Duodenal mucosa (tissue), 2 donors: Measurements from ENCODE around the gene SF1.

ENCODE experiments used
- H3K27ac ChIP-seq: one replicate; pipeline ENCODE4 v1.7.0; 2013; ENCODE audit warnings: low read depth, low read length
- H3K27me3 ChIP-seq, 2 donors: one replicate each; pipeline ENCODE4 v1.7.0; 2013; ENCODE audit warnings: low read length in 2 of 2, control low read depth in 1 of 2; ENCODE audit not compliant: insufficient read depth in 2 of 2, control insufficient read depth in 1 of 2
- H3K36me3 ChIP-seq, 2 donors: one replicate each; pipeline ENCODE4 v1.7.0; 2013; ENCODE audit warnings: low read length in 2 of 2, control low read depth in 1 of 2; ENCODE audit not compliant: insufficient read depth in 2 of 2, control insufficient read depth in 1 of 2
- H3K4me1 ChIP-seq, 2 donors: one replicate each; pipeline ENCODE4 v1.7.0; 2013; ENCODE audit warnings: low read length in 2 of 2, control low read depth in 1 of 2; ENCODE audit not compliant: insufficient read depth in 2 of 2, control insufficient read depth in 1 of 2
- H3K4me3 ChIP-seq, 2 donors: one replicate each; pipeline ENCODE4 v1.7.0; 2013; ENCODE audit warnings: low read length in 2 of 2, low read depth in 1 of 2
- H3K9ac ChIP-seq, 2 donors: one replicate each; pipeline ENCODE4 v1.7.0; 2013; ENCODE audit warnings: low read length in 2 of 2, low read depth in 1 of 2
- H3K9me3 ChIP-seq, 2 donors: one replicate each; pipeline ENCODE4 v1.7.0; 2013; ENCODE audit warnings: low read length in 2 of 2, control low read depth in 1 of 2; ENCODE audit not compliant: control insufficient read depth in 1 of 2

Gene SF1

GRCh38 chr11:64723117-64723906, 55.0 kb downstream of the SF1 start, which contains the start of gene NRXN2:
NRXN2 (minus strand) TSS chr11:64723197; CDS start chr11:64713699, 9,498 bp downstream.
- H3K4me1 ChIP-seq: no peaks in the 10 kb centered on the region
- no peaks in the 10 kb centered on the region for H3K36me3 ChIP-seq
- peaks cover 20 to 29% of the 10 kb centered on the region in 2 donors for H3K27me3 ChIP-seq
- no peaks in the 10 kb centered on the region for H3K9me3 ChIP-seq
- H3K9ac ChIP-seq: no peak within 1 kb of the TSS
- H3K27ac ChIP-seq: peak within 1 kb of the TSS; percentile 3
- H3K4me3 ChIP-seq: peak within 1 kb of the TSS; percentile 56 to 62

DNA sequence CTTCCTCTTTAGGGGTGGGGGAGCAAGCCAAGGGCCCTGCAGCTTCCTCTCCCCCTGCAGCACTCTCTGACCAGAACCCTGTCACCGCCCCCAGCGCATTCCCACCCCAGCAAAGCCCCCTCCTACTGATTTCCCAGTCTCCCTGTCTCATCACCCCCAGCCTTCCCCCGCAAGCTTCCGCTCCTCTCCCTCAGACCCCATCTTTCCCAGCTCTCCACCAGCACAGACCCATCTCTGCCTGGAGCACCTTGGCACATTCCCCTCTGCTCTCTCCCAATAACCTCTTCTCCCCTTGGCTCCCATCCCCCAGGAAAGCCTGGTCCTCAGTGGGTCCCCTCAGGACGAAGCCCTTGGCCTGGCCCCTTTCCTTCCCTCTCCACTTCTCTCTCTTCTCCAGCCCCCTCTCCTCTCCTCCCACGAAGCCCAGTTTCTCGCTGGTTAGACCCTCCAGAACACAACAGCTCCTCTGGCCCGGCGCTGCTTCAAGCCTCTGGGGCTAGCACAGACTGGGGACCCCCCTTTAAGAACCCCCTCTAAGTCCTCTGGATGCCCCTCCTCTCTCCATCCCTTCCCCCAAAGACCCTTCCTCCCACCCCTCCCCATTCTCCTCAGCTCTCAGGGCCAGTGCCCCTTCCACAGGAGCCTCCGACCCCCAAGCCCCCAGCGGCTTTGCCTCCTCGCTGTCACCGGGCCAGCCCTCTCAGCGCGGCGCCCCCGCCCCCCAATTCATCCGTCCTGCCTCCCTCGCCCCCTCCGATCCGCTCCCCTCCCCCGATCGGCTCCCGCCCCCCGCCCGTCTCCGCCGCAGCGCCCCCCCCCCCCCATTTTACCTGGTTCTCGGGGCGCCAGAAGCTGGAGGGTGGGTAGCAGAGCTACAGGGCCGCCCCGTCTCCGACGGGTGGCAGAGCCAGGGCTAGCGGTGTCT, 55.9 kb downstream of the SF1 start:
- Histone ChIP-seq H3K4me3 (no peak overlapping the region), H3K9ac (no peak overlapping the region), H3K27ac (no peak overlapping the region), H3K27me3 (peaks cover 28 to 37% of the 10 kb centered on the region in 2 donors), H3K36me3 (no peaks in the 10 kb centered on the region), H3K4me1 (no peaks in the 10 kb centered on the region), H3K9me3 (no peaks in the 10 kb centered on the region)

DNA sequence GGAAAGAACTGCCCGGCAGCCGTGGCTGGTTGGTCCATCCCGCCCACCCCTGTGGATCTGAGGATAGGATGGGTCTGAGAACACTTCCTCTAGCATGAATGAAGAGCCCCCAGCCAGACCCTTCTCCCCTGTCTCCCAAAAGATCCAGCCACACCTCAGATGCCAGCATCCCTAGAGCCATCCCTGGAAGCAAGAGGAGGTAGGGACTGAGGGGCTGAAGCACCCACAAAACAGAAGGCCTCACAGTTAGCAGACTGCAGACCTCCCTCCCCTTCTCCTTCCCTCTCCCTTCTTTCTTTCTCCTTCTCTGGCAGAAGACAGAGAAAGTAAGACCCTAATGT, 57.0 kb downstream of the SF1 start:
- Histone ChIP-seq H3K36me3 (no peaks in the 10 kb centered on the region), H3K27ac (no peak overlapping the region), H3K27me3 (peaks cover 39 to 47% of the 10 kb centered on the region in 2 donors), H3K9me3 (no peaks in the 10 kb centered on the region), H3K4me3 (no peak overlapping the region), H3K4me1 (no peaks in the 10 kb centered on the region), H3K9ac (no peak overlapping the region)

- no peak overlapping the region for H3K9ac ChIP-seq
- no peak overlapping the region for H3K27ac ChIP-seq
- H3K4me1 ChIP-seq: no peaks in the 10 kb centered on the region
Observed at GRCh38 chr11:64720640-64721358, 57.5 kb downstream of the SF1 start.

DNA sequence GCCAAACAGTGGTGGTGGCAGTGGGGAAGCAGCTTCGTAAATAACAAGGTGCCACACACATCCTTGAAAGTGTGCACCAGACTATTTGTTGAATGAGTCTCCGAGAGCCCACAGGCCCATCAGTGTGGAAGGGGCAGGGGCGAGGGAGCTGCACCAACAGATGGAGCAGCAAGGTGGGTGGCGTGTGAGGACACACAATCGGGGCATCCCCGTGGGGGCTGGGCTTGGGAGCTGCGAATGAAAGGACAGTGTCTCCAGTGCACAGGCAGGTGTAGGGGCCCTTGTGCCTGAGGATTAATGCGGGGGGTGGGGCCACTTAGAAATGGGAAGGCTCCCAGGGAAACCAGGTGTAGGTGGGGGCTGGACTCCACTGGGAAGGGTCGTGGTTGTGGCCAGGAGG, 58.2 kb downstream of the SF1 start:
- Histone ChIP-seq H3K36me3 (no peaks in the 10 kb centered on the region), H3K27me3 (peaks cover 49 to 57% of the 10 kb centered on the region in 2 donors), H3K9ac (no peak overlapping the region), H3K27ac (no peak overlapping the region), H3K9me3 (no peaks in the 10 kb centered on the region), H3K4me3 (no peak overlapping the region), H3K4me1 (no peaks in the 10 kb centered on the region)

More at GRCh38 chr11:64720640-64721358, 57.5 kb downstream of the SF1 start:
- Histone ChIP-seq H3K27me3 (peaks cover 43 to 51% of the 10 kb centered on the region in 2 donors), H3K4me3 (no peak overlapping the region), H3K36me3 (no peaks in the 10 kb centered on the region), H3K9me3 (no peaks in the 10 kb centered on the region)

DNA sequence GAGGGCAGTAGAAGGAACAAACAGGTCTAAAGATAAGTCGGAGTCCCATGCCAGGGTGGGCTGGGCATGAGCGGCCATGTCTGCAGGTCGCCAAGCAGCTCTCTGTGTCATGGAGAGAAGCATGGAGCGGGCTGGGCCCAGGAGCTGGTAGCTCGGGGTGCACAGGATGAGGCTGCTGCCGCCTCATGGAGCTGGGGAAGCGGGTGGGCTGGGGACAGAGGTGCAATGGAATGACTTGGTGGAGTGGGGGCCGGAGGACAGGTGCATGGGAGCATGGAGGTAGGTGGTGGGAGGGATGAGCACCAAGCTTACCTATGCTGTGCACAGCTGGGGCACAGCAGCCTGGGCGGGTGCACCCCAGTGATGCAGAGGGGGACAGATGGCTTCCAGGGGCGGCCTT, 58.9 kb downstream of the SF1 start:
- H3K27me3 ChIP-seq: peaks cover 56 to 65% of the 10 kb centered on the region in 2 donors
- H3K4me1 ChIP-seq: no peaks in the 10 kb centered on the region
- no peak overlapping the region for H3K9ac ChIP-seq
- no peak overlapping the region for H3K4me3 ChIP-seq
- H3K9me3 ChIP-seq: no peaks in the 10 kb centered on the region
- H3K27ac ChIP-seq: no peak overlapping the region
- H3K36me3 ChIP-seq: no peaks in the 10 kb centered on the region

DNA sequence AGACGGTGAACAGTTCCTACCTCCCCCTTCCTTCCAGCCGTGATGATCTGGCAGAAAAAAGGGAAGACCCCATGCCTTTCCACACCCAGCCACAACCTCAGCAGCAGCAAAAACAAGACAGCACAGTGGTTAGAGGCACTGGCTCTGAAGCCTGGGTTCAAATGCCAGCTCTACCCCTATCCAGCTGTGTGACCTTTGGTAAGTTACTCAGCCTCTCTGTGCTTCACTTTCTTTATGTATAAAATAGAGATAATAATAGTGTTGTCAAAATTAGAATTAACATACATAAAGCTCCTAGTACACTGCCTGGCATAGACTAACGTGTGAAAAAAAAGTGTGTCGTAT, 59.6 kb downstream of the SF1 start:
- Histone ChIP-seq H3K9me3 (no peaks in the 10 kb centered on the region), H3K4me3 (no peak overlapping the region), H3K9ac (no peak overlapping the region), H3K36me3 (no peaks in the 10 kb centered on the region), H3K27me3 (peaks cover 63 to 71% of the 10 kb centered on the region in 2 donors), H3K4me1 (no peaks in the 10 kb centered on the region), H3K27ac (no peak overlapping the region)

DNA sequence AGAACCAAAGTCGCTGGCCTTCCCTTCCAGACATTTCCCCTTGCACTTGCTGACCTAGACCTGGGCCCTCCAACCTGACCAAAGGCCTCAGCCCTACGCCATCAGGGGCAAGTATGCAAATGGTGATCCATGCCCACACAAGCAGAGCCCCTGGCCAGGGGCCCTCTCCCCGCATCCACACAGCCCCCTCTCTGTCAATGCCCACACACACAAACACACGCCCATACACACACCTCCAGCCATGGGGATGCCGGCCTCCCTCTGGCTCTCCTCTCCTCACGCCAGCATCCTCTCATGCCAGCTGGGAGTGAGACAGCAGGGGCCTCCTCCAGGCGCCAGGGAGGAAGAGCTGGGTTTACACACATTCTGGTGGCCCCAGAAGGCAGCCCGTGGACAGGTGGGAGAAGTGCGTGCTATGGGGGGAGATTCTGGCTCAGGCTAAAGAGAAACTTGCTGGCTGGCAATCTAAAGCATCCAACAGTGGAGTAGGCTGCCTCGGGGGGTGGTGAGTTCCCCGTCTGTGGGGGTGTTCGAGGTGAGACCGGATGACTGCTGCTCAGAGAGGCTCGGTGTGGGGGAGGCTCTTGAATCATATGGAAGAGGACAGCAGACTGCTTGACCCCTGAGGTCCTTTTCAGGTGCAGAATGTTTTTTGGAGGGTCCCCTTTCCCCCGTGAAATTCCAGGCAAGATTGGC, 60.1 kb downstream of the SF1 start:
- Histone ChIP-seq H3K27me3 (peaks cover 63 to 72% of the 10 kb centered on the region in 2 donors), H3K4me1 (no peaks in the 10 kb centered on the region), H3K4me3 (no peak overlapping the region), H3K9ac (no peak overlapping the region), H3K9me3 (no peaks in the 10 kb centered on the region), H3K36me3 (no peaks in the 10 kb centered on the region), H3K27ac (no peak overlapping the region)

DNA sequence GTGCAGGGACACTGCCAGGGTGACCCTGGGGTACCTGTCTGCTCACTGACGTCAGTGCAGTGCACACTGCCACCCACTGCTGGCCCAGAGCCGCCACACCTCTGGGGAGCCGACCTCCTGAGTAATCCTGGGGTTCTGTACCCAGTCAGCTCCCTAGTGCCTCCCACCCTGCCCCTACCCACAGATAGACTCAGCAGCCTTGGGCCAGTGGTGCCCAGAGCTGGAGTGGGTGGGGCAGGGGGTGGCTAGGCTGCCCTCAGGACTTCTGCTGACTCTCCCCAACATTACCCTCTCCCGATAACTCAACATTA, 61.1 kb downstream of the SF1 start:
- Histone ChIP-seq H3K27ac (no peak overlapping the region), H3K36me3 (no peaks in the 10 kb centered on the region), H3K4me3 (no peak overlapping the region), H3K9ac (no peak overlapping the region), H3K4me1 (no peaks in the 10 kb centered on the region), H3K9me3 (no peaks in the 10 kb centered on the region), H3K27me3 (peaks cover 64 to 70% of the 10 kb centered on the region in 2 donors)
